Smooth muscle cell (in vitro differentiated cells): ENCODE results near the gene THTPA. TPM values are rescaled to one million over a fixed set of nuclear protein-coding genes. Genes with fewer than 3 reads are reported as not detected.

Experiments used
- DNase-seq: peaks from one replicate; lab custom pipeline; 2025; ENCODE audit not compliant: unreplicated experiment; lab: John Stamatoyannopoulos, UW
- H2AFZ ChIP-seq: fragments of 200-600 bp; sonication (generic); 2 replicates; pipeline ENCODE4 v1.6.0; 2016; ENCODE audit warnings: antibody characterized with exemption, low read depth, mild to moderate bottlenecking
- H3F3A ChIP-seq: fragments of 200-600 bp; sonication (generic); 2 replicates; pipeline ENCODE4 v1.6.0; 2017; ENCODE audit warnings: antibody characterized with exemption, low read depth
- H3K27ac ChIP-seq: fragments of 200-600 bp; sonication (generic); 2 replicates; pipeline ENCODE4 v1.5.1; 2016; ENCODE audit warnings: low read depth, mild to moderate bottlenecking
- H3K27me3 ChIP-seq: fragments of 200-600 bp; sonication (generic); 2 replicates; pipeline ENCODE4 v1.6.1; 2016; ENCODE audit warnings: low read depth, mild to moderate bottlenecking
- H3K36me3 ChIP-seq: fragments of 200-600 bp; sonication (generic); 2 replicates; pipeline ENCODE4 v1.5.1; 2016; ENCODE audit warnings: low read depth
- H3K4me1 ChIP-seq: fragments of 200-600 bp; sonication (generic); 2 replicates; pipeline ENCODE4 v1.5.1; 2016; ENCODE audit warnings: low read depth
- H3K4me2 ChIP-seq: fragments of 200-600 bp; sonication (generic); 2 replicates; pipeline ENCODE4 v1.6.0; 2016; ENCODE audit warnings: mild to moderate bottlenecking
- H3K4me3 ChIP-seq: fragments of 200-600 bp; sonication (generic); 2 replicates; pipeline ENCODE4 v1.5.1; 2016; ENCODE audit warnings: mild to moderate bottlenecking
- H3K79me2 ChIP-seq: fragments of 200-600 bp; sonication (generic); 2 replicates; pipeline ENCODE4 v1.6.0; 2016; ENCODE audit warnings: low read depth, mild to moderate bottlenecking
- H3K9ac ChIP-seq: fragments of 200-600 bp; sonication (generic); 2 replicates; pipeline ENCODE4 v1.6.0; 2016; ENCODE audit warnings: low read depth
- H3K9me3 ChIP-seq: fragments of 200-600 bp; sonication (generic); replicated peaks from 2 replicates; pipeline ENCODE4 v1.5.1; 2016; ENCODE audit warnings: low read depth
- H4K20me1 ChIP-seq: fragments of 200-600 bp; sonication (generic); 2 replicates; pipeline ENCODE4 v1.6.0; 2016; ENCODE audit warnings: low read depth
- CTCF ChIP-seq: fragments of 200-600 bp; sonication (generic); IDR thresholded peaks from 2 replicates; pipeline ENCODE4 v1.5.1; 2017; ENCODE audit warnings: borderline replicate concordance, mild to moderate bottlenecking, antibody characterized with exemption; ENCODE audit not compliant: insufficient read depth, poor library complexity, severe bottlenecking
- WGBS: methylation state at CpG from one replicate; pipeline ENCODE4 v1.1.7; 2016; ENCODE audit warnings: low lambda C conversion rate; 5-methylcytosine and 5-hydroxymethylcytosine counted together
- polyA plus RNA-seq: library from polyadenylated mRNA; unstranded; fragments of >200 nt; fragmentation: Nextera tagmentation; extraction: Ambion mirVana; gene quantifications from 2 replicates; pipeline ENCODE4 v1.2.1, GENCODE V29; 2016
- total RNA-seq: library from RNA; depleted of rRNA; stranded (reverse); fragments of >200 nt; gene quantifications from 2 replicates; pipeline ENCODE4 v1.2.3, GENCODE V29; 2014

THTPA gene
- total and polyA plus RNA-seq, 2 experiments from 2014 or later: 5.7 to 6.1 TPM

GRCh38 chr14:23571701-23572523 is 15.8 kb downstream of the THTPA start:
- peaks cover 16% of the 10 kb centered on the region for H3K4me1 ChIP-seq
- H3K27ac ChIP-seq: no peak overlapping the region
- no peak overlapping the region for H3K9ac ChIP-seq
- H3K27me3 ChIP-seq: peaks cover 30% of the 10 kb centered on the region
- H3F3A ChIP-seq: peaks cover 3% of the 10 kb centered on the region
- H3K36me3 ChIP-seq: no peaks in the 10 kb centered on the region
- H3K79me2 ChIP-seq: no peaks in the 10 kb centered on the region
- 88% methylated on average over 11 of the region's 14 CpGs for WGBS
- no peaks in the 10 kb centered on the region for H4K20me1 ChIP-seq
- DNase-seq: no peak
- TF ChIP-seq CTCF: no peak
- H3K4me3 ChIP-seq: no peak overlapping the region
- H2AFZ ChIP-seq: no peak overlapping the region
- no peaks in the 10 kb centered on the region for H3K9me3 ChIP-seq
- H3K4me2 ChIP-seq: no peak overlapping the region

GRCh38 chr14:23572524-23572828 is 16.4 kb downstream of the THTPA start:
- 86% methylated on average over 4 of the region's 4 CpGs for WGBS
- H3K36me3 ChIP-seq: no peaks in the 10 kb centered on the region
- H3K27me3 ChIP-seq: peaks cover 35% of the 10 kb centered on the region
- no peak for DNase-seq
- H3K9me3 ChIP-seq: no peaks in the 10 kb centered on the region
- no peak overlapping the region for H2AFZ ChIP-seq
- H3K4me3 ChIP-seq: no peak overlapping the region
- H3F3A ChIP-seq: peaks cover 3% of the 10 kb centered on the region
- H3K9ac ChIP-seq: no peak overlapping the region
- no peak overlapping the region for H3K4me2 ChIP-seq
- no peaks in the 10 kb centered on the region for H4K20me1 ChIP-seq
- H3K79me2 ChIP-seq: no peaks in the 10 kb centered on the region
- H3K4me1 ChIP-seq: peaks cover 14% of the 10 kb centered on the region
- TF ChIP-seq CTCF: no peak
- no peak overlapping the region for H3K27ac ChIP-seq

DNA sequence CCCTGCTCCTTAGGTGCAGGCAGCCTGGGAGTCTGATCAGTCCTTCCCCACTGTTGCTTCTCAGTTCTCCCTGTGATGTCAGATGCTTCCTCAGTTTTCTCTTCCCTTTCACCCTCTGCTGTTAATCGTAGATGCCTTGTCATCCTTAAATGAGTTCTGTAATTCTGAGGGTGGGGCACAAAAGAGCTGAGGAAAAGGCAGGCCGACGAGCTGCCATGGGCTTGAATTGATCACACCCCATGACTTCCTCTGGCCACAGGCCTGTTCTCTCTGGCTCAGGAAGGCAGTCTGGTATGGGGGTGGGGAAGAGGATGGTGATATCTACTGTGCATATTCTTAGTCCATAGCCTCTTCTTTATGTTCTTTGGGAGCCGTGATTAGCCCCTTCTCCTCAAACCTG is 16.8 kb downstream of the THTPA start:
- Histone ChIP-seq H3K4me3 (no peak overlapping the region), H3K79me2 (no peaks in the 10 kb centered on the region), H3K9me3 (no peaks in the 10 kb centered on the region), H3K36me3 (no peaks in the 10 kb centered on the region), H3F3A (peaks cover 3% of the 10 kb centered on the region), H3K9ac (no peak overlapping the region), H4K20me1 (no peaks in the 10 kb centered on the region), H3K27ac (no peak overlapping the region), H3K4me1 (peaks cover 13% of the 10 kb centered on the region), H2AFZ (no peak overlapping the region), H3K4me2 (no peak overlapping the region), H3K27me3 (peaks cover 39% of the 10 kb centered on the region)
- no peak for TF ChIP-seq CTCF
- DNase-seq: no peak
- 70% methylated on average over 4 of the region's 4 CpGs for WGBS

- no peak overlapping the region for H3K4me2 ChIP-seq
- no peak overlapping the region for H2AFZ ChIP-seq
- peaks cover 46% of the 10 kb centered on the region for H3K27me3 ChIP-seq
- H3K4me1 ChIP-seq: peaks cover 7% of the 10 kb centered on the region
- no peak for TF ChIP-seq CTCF
- 69% methylated on average over 5 of the region's 5 CpGs for WGBS
- H3K36me3 ChIP-seq: no peaks in the 10 kb centered on the region
- no peak overlapping the region for H3K27ac ChIP-seq
- H3K4me3 ChIP-seq: no peak overlapping the region
- no peaks in the 10 kb centered on the region for H4K20me1 ChIP-seq
- no peaks in the 10 kb centered on the region for H3K79me2 ChIP-seq
- no peaks in the 10 kb centered on the region for H3K9me3 ChIP-seq
- H3F3A ChIP-seq: peaks cover 3% of the 10 kb centered on the region
- no peak for DNase-seq
- no peak overlapping the region for H3K9ac ChIP-seq
Measured at GRCh38 chr14:23573384-23574015, 17.4 kb downstream of the THTPA start.
